ENCODE results near the gene SARS2. TPM values are rescaled to one million over a fixed set of nuclear protein-coding genes. Genes with fewer than 3 reads are reported as not detected.

The SARS2 gene
- total and polyA plus RNA-seq, 11 donors = 9.0 to 29.1 (median 16.7) TPM

GRCh38 chr19:38907227-38907626 is 23.3 kb downstream of the SARS2 start:
- TF ChIP-seq POLR2A (IDR thresholded peaks at IDR 0.05) = no peak
- TF ChIP-seq CTCF (IDR thresholded peaks at IDR 0.05) = no peak
- no peak overlapping the region for H3K4me3 ChIP-seq
- intact Hi-C loops (cut with DNase I) = no loop called here
- no peaks in the 10 kb centered on the region for H3K9me3 ChIP-seq
- peaks cover 0 to 42% (median 30%) of the 10 kb centered on the region in 9 donors for H3K36me3 ChIP-seq
- WGBS, 4 donors = 95 to 96% (median 95%) methylated on average over 29 of the region's 29 CpGs
- ATAC-seq = no peak
- H3K27me3 ChIP-seq = peaks cover 0 to 15% (median 0%) of the 10 kb centered on the region in 9 donors
- no peak for DNase-seq
- no peaks in the 10 kb centered on the region for H3K4me1 ChIP-seq
- H3K27ac ChIP-seq = no peak overlapping the region

- intact Hi-C loops (cut with DNase I) = no loop called here
- Histone ChIP-seq H3K4me1 (peaks cover 0 to 12% (median 7%) of the 10 kb centered on the region in 12 donors), H3K27me3 (no peaks in the 10 kb centered on the region), H3K4me3 (no peak overlapping the region), H3K27ac (no peak overlapping the region), H3K9me3 (peaks cover 0 to 3% (median 0%) of the 10 kb centered on the region in 12 donors), H3K36me3 (peaks cover 0 to 42% (median 30%) of the 10 kb centered on the region in 9 donors)
- DNase-seq (no peak), ATAC-seq (no peak)
- WGBS, 4 donors = 93 to 100% (median 94%) methylated on average over 2 to 4 of the region's 4 CpGs
- TF ChIP-seq POLR2A (IDR thresholded peaks at IDR 0.05) = no peak
- no peak for TF ChIP-seq CTCF (IDR thresholded peaks at IDR 0.05)
Observed at GRCh38 chr19:38905620-38906019, 24.9 kb downstream of the SARS2 start.

DNA sequence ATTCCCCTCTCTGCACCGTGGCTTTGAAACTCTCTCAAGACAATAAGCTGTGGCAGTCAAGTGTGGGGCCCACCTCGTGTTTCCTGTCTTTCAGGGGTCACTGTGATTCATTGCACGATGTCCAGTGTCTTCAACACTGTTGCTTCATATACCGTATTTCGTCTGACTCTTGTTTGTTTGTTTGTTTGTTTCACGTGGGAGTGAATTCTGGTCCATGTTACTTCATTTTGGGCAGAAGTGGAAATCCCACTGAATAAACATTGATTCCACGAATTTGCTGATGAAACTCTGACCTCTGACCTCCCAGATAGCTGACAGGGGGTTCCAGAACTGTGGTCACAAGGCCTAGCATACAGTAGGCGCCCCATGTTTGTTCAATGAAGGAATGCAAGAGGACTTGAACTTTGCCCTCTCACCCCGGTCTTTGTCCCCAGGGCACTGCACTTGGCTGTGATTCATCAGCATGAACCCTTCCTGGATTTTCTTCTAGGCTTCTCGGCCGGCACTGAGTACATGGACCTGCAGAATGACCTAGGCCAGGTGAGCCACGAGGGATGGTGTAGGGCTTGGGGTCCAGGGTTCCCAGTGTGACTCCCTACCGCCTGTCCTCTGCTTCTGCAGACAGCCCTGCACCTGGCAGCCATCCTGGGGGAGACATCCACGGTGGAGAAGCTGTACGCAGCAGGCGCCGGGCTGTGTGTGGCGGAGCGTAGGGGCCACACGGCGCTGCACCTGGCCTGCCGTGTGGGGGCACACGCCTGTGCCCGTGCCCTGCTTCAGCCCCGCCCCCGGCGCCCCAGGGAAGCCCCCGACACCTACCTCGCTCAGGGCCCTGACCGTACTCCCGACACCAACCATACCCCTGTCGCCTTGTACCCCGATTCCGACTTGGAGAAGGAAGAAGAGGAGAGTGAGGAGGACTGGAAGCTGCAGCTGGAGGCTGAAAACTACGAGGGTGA is 25.7 kb downstream of the SARS2 start:
- WGBS, 4 donors = 89 to 92% (median 91%) methylated on average over 24 to 35 of the region's 35 CpGs
- H3K27me3 ChIP-seq = no peaks in the 10 kb centered on the region
- peaks cover 0 to 17% (median 10%) of the 10 kb centered on the region in 12 donors for H3K4me1 ChIP-seq
- no peak overlapping the region for H3K4me3 ChIP-seq
- H3K27ac ChIP-seq = no peak overlapping the region
- peaks cover 0 to 3% (median 0%) of the 10 kb centered on the region in 12 donors for H3K9me3 ChIP-seq
- H3K36me3 ChIP-seq = peaks cover 0 to 42% (median 30%) of the 10 kb centered on the region in 9 donors
- TF ChIP-seq POLR2A (IDR thresholded peaks at IDR 0.05) = no peak
- no peak for TF ChIP-seq CTCF (IDR thresholded peaks at IDR 0.05)
- ATAC-seq (no peak), DNase-seq (no peak)
- intact Hi-C loops (cut with DNase I) = no loop called here

- TF ChIP-seq POLR2A (IDR thresholded peaks at IDR 0.05) (no peak), CTCF (IDR thresholded peaks at IDR 0.05) (no peak)
- Histone ChIP-seq H3K36me3 (peaks cover 0 to 22% (median 15%) of the 10 kb centered on the region in 9 donors), H3K27ac (no peak overlapping the region), H3K27me3 (no peaks in the 10 kb centered on the region), H3K9me3 (peaks cover 0 to 3% (median 0%) of the 10 kb centered on the region in 12 donors), H3K4me1 (peaks cover 6 to 36% (median 22%) of the 10 kb centered on the region in 12 donors), H3K4me3 (no peak overlapping the region)
- 100% methylated on average over 1 of the region's 1 CpG for WGBS, 4 donors
- DNase-seq (no peak), ATAC-seq (no peak)
- intact Hi-C loops (cut with DNase I) = loop anchor here in 1 of 10 donors (2.0 kb wide), 1 partner anchor 29 kb away; the partner anchor contains the start of genes MRPS12 and SARS2
Observed at GRCh38 chr19:38901683-38902082, 28.9 kb downstream of the SARS2 start.

Data from heart left ventricle (tissue), 16 donors.